Colonic mucosa (tissue), 4 donors: ENCODE measurements around the gene TNF. TPM values are rescaled to one million over a fixed set of nuclear protein-coding genes. Genes with fewer than 3 reads are reported as not detected.

Source experiments
- DNase-seq: peaks from one replicate; pipeline ENCODE4 v3.0.0-alpha.2; 2020
- H3K27ac ChIP-seq: fragments of 200-600 bp; one replicate; pipeline ENCODE4 v1.8.0; 2021
- H3K27me3 ChIP-seq: fragments of 200-600 bp; one replicate; pipeline ENCODE4 v1.8.0; 2021
- H3K36me3 ChIP-seq: fragments of 200-600 bp; one replicate; pipeline ENCODE4 v1.8.0; 2021
- H3K4me1 ChIP-seq: fragments of 200-600 bp; one replicate; pipeline ENCODE4 v1.8.0; 2021; ENCODE audit warnings: mild to moderate bottlenecking
- H3K4me3 ChIP-seq: fragments of 200-600 bp; one replicate; pipeline ENCODE4 v1.8.0; 2021
- H3K9ac ChIP-seq, 2 donors: one replicate each; pipeline ENCODE4 v1.7.0; 2013; ENCODE audit warnings: control low read depth in 2 of 2, low read depth in 2 of 2, low read length in 2 of 2
- H3K9me3 ChIP-seq: fragments of 200-600 bp; one replicate; pipeline ENCODE4 v1.8.0; 2021
- intact Hi-C: fragments of 100-400 bp; cut with DNase I; formaldehyde crosslinking; loops from one replicate; pipeline ENCODE4 v1.14.1; 2022
- total RNA-seq, 2 donors: library from RNA; stranded (reverse); fragmentation: NEBNext Ultra II Directional in 1 of 2; extraction: Animal tissue kit (Norgen Biotek cat#: 25700) in 1 of 2; gene quantifications; one replicate each; pipeline ENCODE4 v1.2.1, GENCODE V29; 2021
- TF ChIP-seq, protein P1 (sequence below): fragments of 200-600 bp; IDR thresholded peaks from one replicate; pipeline ENCODE4 v1.8.0; 2022; ENCODE audit warnings: antibody characterized with exemption, mild to moderate bottlenecking
- donor health status: healthy.
- donor health status: DM: no; HTN: no; CAD: no.
- donor health status: DM: no; HTN: no; CAD: no.

TNF gene
- total RNA-seq, 2 donors from 2014 or later: 0.48 to 1.4 TPM

DNA sequence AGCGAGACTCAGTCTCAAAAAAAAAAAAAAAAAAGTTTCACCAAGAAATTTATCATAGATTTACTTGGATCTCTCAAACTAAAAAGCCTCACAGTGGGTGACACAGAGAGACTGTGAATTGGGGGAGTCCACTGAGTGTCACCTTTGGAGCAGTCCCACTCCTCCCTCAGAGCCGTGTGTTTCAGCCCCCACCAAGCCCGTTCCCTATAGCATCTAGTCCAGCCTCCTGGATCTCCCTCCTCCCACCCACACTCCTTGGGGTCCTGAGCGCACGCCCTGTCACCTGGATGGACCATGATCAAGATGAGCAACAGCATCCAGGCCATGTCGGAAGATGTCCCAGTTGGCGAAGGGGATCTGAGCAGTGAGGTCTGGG lies 17.0 kb downstream of the TNF start:
- Histone ChIP-seq H3K27ac (no peak overlapping the region), H3K36me3 (no peaks in the 10 kb centered on the region), H3K4me1 (no peaks in the 10 kb centered on the region), H3K27me3 (no peaks in the 10 kb centered on the region), H3K9ac (no peak overlapping the region), H3K9me3 (no peaks in the 10 kb centered on the region), H3K4me3 (no peak overlapping the region)
- TF ChIP-seq, protein P1, sequence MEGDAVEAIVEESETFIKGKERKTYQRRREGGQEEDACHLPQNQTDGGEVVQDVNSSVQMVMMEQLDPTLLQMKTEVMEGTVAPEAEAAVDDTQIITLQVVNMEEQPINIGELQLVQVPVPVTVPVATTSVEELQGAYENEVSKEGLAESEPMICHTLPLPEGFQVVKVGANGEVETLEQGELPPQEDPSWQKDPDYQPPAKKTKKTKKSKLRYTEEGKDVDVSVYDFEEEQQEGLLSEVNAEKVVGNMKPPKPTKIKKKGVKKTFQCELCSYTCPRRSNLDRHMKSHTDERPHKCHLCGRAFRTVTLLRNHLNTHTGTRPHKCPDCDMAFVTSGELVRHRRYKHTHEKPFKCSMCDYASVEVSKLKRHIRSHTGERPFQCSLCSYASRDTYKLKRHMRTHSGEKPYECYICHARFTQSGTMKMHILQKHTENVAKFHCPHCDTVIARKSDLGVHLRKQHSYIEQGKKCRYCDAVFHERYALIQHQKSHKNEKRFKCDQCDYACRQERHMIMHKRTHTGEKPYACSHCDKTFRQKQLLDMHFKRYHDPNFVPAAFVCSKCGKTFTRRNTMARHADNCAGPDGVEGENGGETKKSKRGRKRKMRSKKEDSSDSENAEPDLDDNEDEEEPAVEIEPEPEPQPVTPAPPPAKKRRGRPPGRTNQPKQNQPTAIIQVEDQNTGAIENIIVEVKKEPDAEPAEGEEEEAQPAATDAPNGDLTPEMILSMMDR: no peak
- intact Hi-C loops: no loop called here
- no peak for DNase-seq

GRCh38 chr6:31597006-31597405 lies 21.6 kb downstream of the TNF start:
- no peaks in the 10 kb centered on the region for H3K27me3 ChIP-seq
- TF ChIP-seq, protein P1: no peak
- intact Hi-C loops: no loop called here
- no peak overlapping the region for H3K27ac ChIP-seq
- no peak overlapping the region for H3K4me3 ChIP-seq
- no peak overlapping the region for H3K9ac ChIP-seq
- H3K36me3 ChIP-seq: no peaks in the 10 kb centered on the region
- no peaks in the 10 kb centered on the region for H3K9me3 ChIP-seq
- DNase-seq: no peak
- no peaks in the 10 kb centered on the region for H3K4me1 ChIP-seq

GRCh38 chr6:31607317-31607716 lies 32.0 kb downstream of the TNF start:
- no peaks in the 10 kb centered on the region for H3K9me3 ChIP-seq
- TF ChIP-seq, protein P1: no peak
- H3K4me3 ChIP-seq: no peak overlapping the region
- H3K27ac ChIP-seq: no peak overlapping the region
- no peaks in the 10 kb centered on the region for H3K36me3 ChIP-seq
- H3K27me3 ChIP-seq: no peaks in the 10 kb centered on the region
- intact Hi-C loops: no loop called here
- H3K9ac ChIP-seq: no peak overlapping the region
- H3K4me1 ChIP-seq: no peaks in the 10 kb centered on the region
- DNase-seq: no peak

GRCh38 chr6:31609519-31610406 lies 34.4 kb downstream of the TNF start:
- TF ChIP-seq, protein P1: no peak
- DNase-seq: no peak
- Histone ChIP-seq H3K27me3 (no peaks in the 10 kb centered on the region), H3K4me1 (no peaks in the 10 kb centered on the region), H3K9ac (no peak overlapping the region), H3K36me3 (no peaks in the 10 kb centered on the region), H3K9me3 (no peaks in the 10 kb centered on the region), H3K4me3 (no peak overlapping the region), H3K27ac (no peak overlapping the region)
- intact Hi-C loops: no loop called here

DNA sequence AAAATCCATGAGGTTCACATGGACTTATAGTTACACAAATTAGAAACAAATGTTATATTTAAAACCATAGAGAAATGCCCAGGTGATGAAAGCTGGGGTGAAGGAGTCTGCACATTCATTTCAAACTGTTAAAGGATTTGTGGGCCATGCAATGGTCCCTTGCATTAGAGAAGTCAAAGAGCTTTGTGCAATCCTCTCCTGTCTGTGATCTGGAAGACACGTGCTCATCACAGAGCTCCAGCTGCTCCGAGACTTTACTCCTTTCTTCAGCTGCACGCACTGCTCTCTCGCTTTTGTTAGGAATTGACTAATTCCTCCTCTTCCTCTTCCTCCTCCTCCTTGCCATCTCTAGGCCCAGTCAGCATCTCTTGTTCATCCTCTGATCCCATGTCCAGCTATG lies 35.6 kb downstream of the TNF start:
- no peaks in the 10 kb centered on the region for H3K36me3 ChIP-seq
- H3K27me3 ChIP-seq: no peaks in the 10 kb centered on the region
- no peak overlapping the region for H3K9ac ChIP-seq
- no peak for DNase-seq
- H3K27ac ChIP-seq: no peak overlapping the region
- no peaks in the 10 kb centered on the region for H3K4me1 ChIP-seq
- intact Hi-C loops: no loop called here
- H3K9me3 ChIP-seq: no peaks in the 10 kb centered on the region
- no peak overlapping the region for H3K4me3 ChIP-seq
- TF ChIP-seq, protein P1: no peak
